MCF 10A (cell line): ENCODE measurements around the gene CYB561A3. TPM values are rescaled to one million over a fixed set of nuclear protein-coding genes. Genes with fewer than 3 reads are reported as not detected.

Source experiments
- BruUV-seq: library from RNA; stranded (reverse); fragments of 400-500 nt; replicated peaks from 2 replicates; lab custom pipeline; 2021; lab: Mats Ljungman, UMichigan
- CTCF ChIA-PET: fragments of 300-600 bp; sonication (Branson Sonifier 250); formaldehyde crosslinking; extraction: SDS; loops from one replicate; lab custom pipeline; 2021; ENCODE audit warnings: antibody characterized with exemption, inconsistent platforms; lab: Yijun Ruan, JAX
- POLR2A ChIA-PET: fragments of 300-600, 350-650 bp; sonication (Branson Sonifier 250); formaldehyde crosslinking; extraction: SDS; loops from one replicate; lab custom pipeline; 2020; ENCODE audit warnings: antibody characterized with exemption, inconsistent platforms; lab: Yijun Ruan, JAX
- DNase-seq: peaks from one replicate; pipeline ENCODE4 v3.0.0-alpha.2; 2018; ENCODE audit not compliant: unreplicated experiment
- H3K27ac Mint-ChIP-seq: one replicate; pipeline ENCODE4 v1.8.0; 2022; ENCODE audit warnings: mild to moderate bottlenecking, low read depth, mixed read lengths; ENCODE audit not compliant: unreplicated experiment
- H3K27me3 Mint-ChIP-seq: one replicate; pipeline ENCODE4 v1.8.0; 2022; ENCODE audit warnings: mixed read lengths; ENCODE audit not compliant: insufficient read depth, unreplicated experiment
- H3K36me3 Mint-ChIP-seq: one replicate; pipeline ENCODE4 v1.8.0; 2022; ENCODE audit warnings: mild to moderate bottlenecking, moderate library complexity, mixed read lengths; ENCODE audit not compliant: insufficient read depth, unreplicated experiment
- H3K4me1 Mint-ChIP-seq: one replicate; pipeline ENCODE4 v1.8.0; 2022; ENCODE audit warnings: mixed read lengths; ENCODE audit not compliant: insufficient read depth, unreplicated experiment
- H3K4me3 Mint-ChIP-seq: one replicate; pipeline ENCODE4 v1.8.0; 2022; ENCODE audit warnings: mild to moderate bottlenecking, moderate library complexity, mixed read lengths; ENCODE audit not compliant: unreplicated experiment
- H3K9me3 Mint-ChIP-seq: one replicate; pipeline ENCODE4 v1.8.0; 2022; ENCODE audit warnings: mixed read lengths; ENCODE audit not compliant: unreplicated experiment
- intact Hi-C: fragments of 100-400 bp; cut with micrococcal nuclease; formaldehyde crosslinking; loops from 2 replicates; pipeline ENCODE4 v1.14.1; 2022
- total RNA-seq: library from RNA; stranded (reverse); gene quantifications from 2 replicates; pipeline ENCODE4 v1.2.3, GENCODE V29; 2022
- TF ChIP-seq, protein P1 (sequence below): fragments of 200-600 bp; IDR thresholded peaks from one replicate; pipeline ENCODE4 v1.8.0; 2022; ENCODE audit warnings: antibody characterized with exemption, mild to moderate bottlenecking; ENCODE audit not compliant: unreplicated experiment

Gene CYB561A3
- total RNA-seq, 1 experiment from 2014 or later: 28.4 TPM

DNA sequence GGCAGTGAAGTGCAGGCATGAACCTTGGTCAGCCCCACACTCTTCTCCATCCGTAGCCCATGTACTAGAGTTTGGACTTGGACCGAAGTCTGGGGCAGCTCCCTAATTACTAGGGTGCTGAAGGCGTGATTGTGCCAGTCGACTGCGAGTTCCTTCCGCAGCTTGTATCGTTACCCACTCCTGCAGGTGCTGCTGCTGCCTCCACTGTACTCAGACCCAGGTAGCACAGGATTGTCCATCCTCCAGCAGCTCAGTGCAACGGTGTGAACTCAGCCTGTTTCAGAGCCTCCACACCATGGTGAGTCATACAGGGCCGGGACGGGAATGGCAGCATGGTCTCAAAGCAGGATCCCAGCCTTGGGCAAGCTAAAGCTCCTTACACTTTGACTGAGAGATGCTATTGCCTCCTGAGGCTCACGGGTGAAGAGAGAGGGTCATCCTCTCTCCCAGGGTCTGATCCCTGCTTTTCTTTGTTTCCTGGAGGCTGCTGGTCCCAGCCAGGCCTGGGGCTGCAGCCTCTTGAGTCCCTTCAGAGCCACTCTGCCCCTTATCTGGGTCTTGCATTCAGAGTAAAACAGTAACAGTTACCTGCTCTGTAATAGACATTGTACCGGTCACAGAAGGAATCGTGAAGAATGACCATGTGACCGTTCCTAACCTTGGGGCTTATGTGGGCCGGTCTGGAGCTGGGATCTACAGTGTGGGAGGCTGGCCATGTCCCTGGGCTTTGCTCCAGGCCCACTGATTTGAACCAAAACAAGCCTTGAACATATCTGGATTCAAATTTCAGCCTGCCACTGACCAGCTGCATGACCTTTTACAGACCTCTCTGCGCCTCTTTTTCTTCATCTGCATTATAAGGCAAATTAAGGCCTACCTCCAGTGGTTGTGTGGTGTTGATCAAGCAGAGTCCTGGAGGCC is 27.0 kb downstream of the CYB561A3 start:
- no TSS peak for BruUV-seq
- DNase-seq: peak; percentile 65
- H3K4me1 Mint-ChIP-seq: peaks cover 34% of the 10 kb centered on the region
- intact Hi-C loops: loop anchor here (10.0 kb wide), 1 partner anchor 80 kb away; no protein-coding TSS in a partner anchor
- ChIA-PET CTCF (interaction anchor here (0.6 to 10.1 kb wide), 15 partner anchors 10 to 1289 kb away, joined by 3 to 439 read pairs (median 6); partner anchors contain the start of genes CYB561A3, TMEM138 and TMEM216), POLR2A (interaction anchor here (0.7 to 10.7 kb wide), 15 partner anchors 8 to 183 kb away, joined by 3 to 220 read pairs (median 9); partner anchors contain the start of genes CPSF7, CYB561A3, SDHAF2 and TMEM138)
- H3K27me3 Mint-ChIP-seq: no peaks in the 10 kb centered on the region
- H3K4me3 Mint-ChIP-seq: peak overlapping the region; percentile 93
- TF ChIP-seq, protein P1, sequence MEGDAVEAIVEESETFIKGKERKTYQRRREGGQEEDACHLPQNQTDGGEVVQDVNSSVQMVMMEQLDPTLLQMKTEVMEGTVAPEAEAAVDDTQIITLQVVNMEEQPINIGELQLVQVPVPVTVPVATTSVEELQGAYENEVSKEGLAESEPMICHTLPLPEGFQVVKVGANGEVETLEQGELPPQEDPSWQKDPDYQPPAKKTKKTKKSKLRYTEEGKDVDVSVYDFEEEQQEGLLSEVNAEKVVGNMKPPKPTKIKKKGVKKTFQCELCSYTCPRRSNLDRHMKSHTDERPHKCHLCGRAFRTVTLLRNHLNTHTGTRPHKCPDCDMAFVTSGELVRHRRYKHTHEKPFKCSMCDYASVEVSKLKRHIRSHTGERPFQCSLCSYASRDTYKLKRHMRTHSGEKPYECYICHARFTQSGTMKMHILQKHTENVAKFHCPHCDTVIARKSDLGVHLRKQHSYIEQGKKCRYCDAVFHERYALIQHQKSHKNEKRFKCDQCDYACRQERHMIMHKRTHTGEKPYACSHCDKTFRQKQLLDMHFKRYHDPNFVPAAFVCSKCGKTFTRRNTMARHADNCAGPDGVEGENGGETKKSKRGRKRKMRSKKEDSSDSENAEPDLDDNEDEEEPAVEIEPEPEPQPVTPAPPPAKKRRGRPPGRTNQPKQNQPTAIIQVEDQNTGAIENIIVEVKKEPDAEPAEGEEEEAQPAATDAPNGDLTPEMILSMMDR: no peak
- H3K36me3 Mint-ChIP-seq: peaks cover 33% of the 10 kb centered on the region
- H3K27ac Mint-ChIP-seq: peak overlapping the region; percentile 98
- no peaks in the 10 kb centered on the region for H3K9me3 Mint-ChIP-seq

DNA sequence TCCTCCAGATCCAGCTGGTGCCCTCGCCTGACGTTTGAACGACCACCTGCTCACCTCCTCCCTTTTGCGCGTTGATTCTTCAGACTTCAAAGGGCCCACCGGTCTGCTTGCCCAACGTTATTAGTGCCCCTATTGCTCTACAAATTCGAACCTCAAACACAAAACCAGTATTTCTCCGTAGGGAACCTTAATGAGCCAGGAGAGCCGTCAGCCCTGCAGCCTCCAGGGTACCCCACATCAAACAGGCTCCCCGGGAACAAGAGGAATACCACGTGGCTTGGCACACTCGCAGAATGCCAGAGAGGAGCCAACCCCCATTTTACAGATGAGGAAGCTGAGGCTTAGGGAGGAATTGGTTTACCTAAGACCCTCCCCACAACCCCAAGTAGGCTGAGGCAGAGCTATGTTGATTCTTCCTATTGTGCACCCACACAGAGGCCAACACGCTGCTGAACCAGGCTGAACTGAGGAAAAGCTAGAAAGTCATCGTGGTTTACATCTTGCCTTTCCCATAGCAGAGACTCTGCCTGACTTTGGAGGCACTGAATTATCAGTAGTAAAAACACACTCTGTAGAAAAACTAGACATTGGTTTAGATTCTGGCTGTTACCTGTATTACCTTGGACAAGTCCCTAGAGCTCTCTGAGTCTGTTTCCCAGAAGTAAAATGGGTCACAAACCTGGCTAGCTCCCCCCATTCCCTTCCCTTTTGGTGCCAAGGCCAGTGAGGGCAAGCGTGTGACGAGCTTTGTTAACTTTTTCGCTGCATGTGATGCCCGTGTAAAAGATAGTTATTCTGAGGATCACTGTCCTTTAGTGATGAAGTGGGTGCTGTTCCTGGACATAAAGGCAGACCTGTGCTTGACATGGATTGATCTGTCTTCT is 27.9 kb downstream of the CYB561A3 start:
- TF ChIP-seq, protein P1: no peak
- DNase-seq: no peak
- Mint-ChIP-seq H3K36me3 (peaks cover 36% of the 10 kb centered on the region), H3K27ac (peak overlapping the region; percentile 98), H3K4me1 (peaks cover 41% of the 10 kb centered on the region), H3K4me3 (peak overlapping the region; percentile 93), H3K9me3 (no peaks in the 10 kb centered on the region), H3K27me3 (no peaks in the 10 kb centered on the region)
- intact Hi-C loops: loop anchor here (10.0 kb wide), 1 partner anchor 79 kb away; no protein-coding TSS in a partner anchor
- POLR2A ChIA-PET: interaction anchor here (0.7 to 10.7 kb wide), 16 partner anchors 7 to 183 kb away, joined by 3 to 220 read pairs (median 4); partner anchors contain the start of genes CPSF7, CYB561A3, SDHAF2 and TMEM138
- CTCF ChIA-PET: interaction anchor here (0.6 to 10.1 kb wide), 12 partner anchors 11 to 789 kb away, joined by 3 to 439 read pairs (median 6); partner anchors contain the start of genes CYB561A3, TMEM138 and TMEM216
- TSS peak; percentile 70 for BruUV-seq

DNA sequence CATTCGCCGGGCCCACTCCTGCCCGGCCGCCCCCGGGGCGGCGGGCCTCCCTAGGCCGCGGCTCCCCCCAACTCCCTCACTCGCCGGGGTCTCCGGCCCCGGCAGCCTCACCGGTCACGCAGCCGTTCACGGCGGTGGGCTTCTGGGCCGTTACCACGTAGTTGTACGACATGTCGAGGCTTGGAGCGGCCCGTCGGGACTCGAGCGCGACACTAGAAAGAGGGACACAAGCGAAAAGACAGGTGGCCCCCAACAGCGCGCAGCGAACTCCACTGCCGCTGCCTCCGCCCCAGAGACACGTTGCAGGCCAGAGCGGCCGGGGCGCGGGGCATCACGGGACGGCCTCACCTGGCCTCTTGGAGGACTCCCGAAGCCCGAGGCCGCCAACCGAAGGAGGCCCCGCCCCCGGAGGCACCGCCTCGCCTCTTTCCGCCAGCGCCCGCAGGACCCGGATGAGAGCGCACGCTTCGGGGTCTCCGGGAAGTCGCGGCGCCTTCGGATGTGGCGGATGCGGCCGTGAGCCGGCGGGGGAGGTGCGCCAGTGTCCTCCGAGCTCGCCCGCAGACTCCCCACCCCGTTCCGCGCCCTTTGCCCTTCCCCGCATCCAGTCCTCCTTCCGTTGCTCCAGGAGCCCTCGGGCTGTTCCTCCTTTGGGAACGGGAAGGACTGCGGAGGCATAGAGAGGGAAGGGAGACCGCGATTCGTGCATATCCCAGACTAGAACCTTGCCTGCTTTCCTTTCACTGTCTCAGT is 28.7 kb downstream of the CYB561A3 start, which contains the start of the genes DDB1 and TKFC:
Gene DDB1 (minus strand): TSS at position 309 of the 753 bp plus-strand sequence. CDS start 137 bp downstream, at position 172.
Gene TKFC (plus strand): TSS at position 432 of the 753 bp plus-strand sequence. CDS start 1,501 bp downstream, outside the sequence.
- TF ChIP-seq, protein P1: no peak
- H3K9me3 Mint-ChIP-seq: no peaks in the 10 kb centered on the region
- CTCF ChIA-PET: interaction anchor here (0.8 to 10.1 kb wide), 7 partner anchors 10 to 102 kb away, joined by 3 to 439 read pairs (median 7); partner anchors contain the start of genes CYB561A3 and TMEM138
- BruUV-seq: no TSS peak
- H3K27me3 Mint-ChIP-seq: no peaks in the 10 kb centered on the region
- DNase-seq: peak; percentile 94
- peak within 1 kb of the TSS; percentile 98 for H3K27ac Mint-ChIP-seq
- intact Hi-C loops: loop anchor here (10.0 kb wide), 1 partner anchor 78 kb away; no protein-coding TSS in a partner anchor
- H3K4me1 Mint-ChIP-seq: peaks cover 41% of the 10 kb centered on the region
- H3K4me3 Mint-ChIP-seq: peak within 1 kb of the TSS; percentile 93
- POLR2A ChIA-PET: interaction anchor here (0.7 to 10.7 kb wide), 12 partner anchors 16 to 102 kb away, joined by 3 to 220 read pairs (median 8); partner anchors contain the start of genes CPSF7, CYB561A3, SDHAF2 and TMEM138
- H3K36me3 Mint-ChIP-seq: peaks cover 44% of the 10 kb centered on the region
